K562 (cell line): Measurements from ENCODE around the gene MSGN1. TPM values are rescaled to one million over a fixed set of nuclear protein-coding genes. Genes with fewer than 3 reads are reported as not detected.

Source experiments
- ATAC-seq: fragments of 200-7000 bp; cut with Tn5 transposase; 3 replicates; pipeline ENCODE4 v1.9.1; 2020; ENCODE audit warnings: moderate library complexity
- BruUV-seq: library from RNA; stranded (reverse); fragments of 400-500 nt; replicated peaks from 2 replicates; lab custom pipeline; 2021; lab: Mats Ljungman, UMichigan
- CTCF ChIA-PET: fragments of 300-600 bp; formaldehyde crosslinking; extraction: SDS; loops from one replicate; lab custom pipeline; 2021; ENCODE audit warnings: low intra/inter-chr PET ratio; lab: Yijun Ruan, JAX
- POLR2A ChIA-PET: fragments of 300-600, 350-650 bp; sonication (Branson Sonifier 250); formaldehyde crosslinking; extraction: SDS; loops from one replicate; lab custom pipeline; 2021; ENCODE audit warnings: antibody characterized with exemption, inconsistent platforms; lab: Yijun Ruan, JAX
- DNase-seq, 4 experiments: peaks; one replicate each; pipeline versions ENCODE4 v3.0.0 to v3.0.0-alpha.2; 2011 to 2018; ENCODE audit warnings: low spot score in 3 of 4, mixed read lengths in 3 of 4; ENCODE audit errors: extremely low read depth in 1 of 4
- FAIRE-seq: peaks from 2 replicates; lab custom pipeline; 2011; peaks lifted over from hg19 to GRCh38; lab: Jason Lieb, UNC
- H2AFZ ChIP-seq: 2 replicates; pipeline ENCODE4 v1.6.0; 2011; ENCODE audit warnings: low read depth, low read length, control low read depth, inconsistent platforms
- H3K27ac ChIP-seq: fragments of 200-600 bp; 3 replicates; pipeline ENCODE4 v1.8.0; 2011; ENCODE audit warnings: low read depth, mild to moderate bottlenecking, control low read depth, inconsistent platforms, low read length, moderate library complexity, mixed read lengths; ENCODE audit errors: extremely low read depth
- H3K27me3 ChIP-seq, 2 experiments: fragments of 300-600 bp in 1 of 2; 2 replicates in 1 of 2; 3 replicates in 1 of 2; pipeline versions ENCODE4 v1.6.0 to v1.8.0; 2011; ENCODE audit warnings: inconsistent platforms in 2 of 2, low read length in 2 of 2, mild to moderate bottlenecking in 1 of 2, mixed read lengths in 1 of 2, moderate library complexity in 1 of 2; ENCODE audit not compliant: control insufficient read depth in 2 of 2, insufficient read depth in 2 of 2
- H3K36me3 ChIP-seq: fragments of 300-600 bp; 3 replicates; pipeline ENCODE4 v1.8.0; 2011; ENCODE audit warnings: mild to moderate bottlenecking, low read length, inconsistent platforms; ENCODE audit not compliant: control insufficient read depth, insufficient read depth
- H3K4me1 ChIP-seq, 2 experiments: fragments of 200-600 bp in 1 of 2; replicated peaks in 1 of 2; 2 replicates in 1 of 2; 3 replicates in 1 of 2; pipeline versions ENCODE4 v1.5.1 to v1.8.0; 2011; ENCODE audit warnings: inconsistent platforms in 2 of 2, low read length in 2 of 2, mild to moderate bottlenecking in 1 of 2, mixed read lengths in 1 of 2, moderate library complexity in 1 of 2; ENCODE audit not compliant: control insufficient read depth in 2 of 2, insufficient read depth in 2 of 2
- H3K4me2 ChIP-seq: 2 replicates; pipeline ENCODE4 v1.6.1; 2011; ENCODE audit warnings: low read length, control low read depth, inconsistent platforms, mixed read lengths; ENCODE audit not compliant: insufficient read depth
- H3K4me3 ChIP-seq: fragments of 200-600 bp; sonication (generic), shearing (Covaris generic); 2 replicates; pipeline ENCODE4 v1.5.1; 2016; ENCODE audit warnings: control low read depth, inconsistent platforms
- H3K79me2 ChIP-seq: fragments of 200-600 bp; 3 replicates; pipeline ENCODE4 v1.8.0; 2011; ENCODE audit warnings: low read length, inconsistent platforms; ENCODE audit not compliant: control insufficient read depth, insufficient read depth
- H3K9ac ChIP-seq, 2 experiments: 2 replicates each; pipeline versions ENCODE4 v1.6.0 to v1.6.1; 2011; ENCODE audit warnings: low read depth in 2 of 2, low read length in 2 of 2, control low read depth in 1 of 2, inconsistent platforms in 1 of 2, mild to moderate bottlenecking in 1 of 2, mixed read lengths in 1 of 2; ENCODE audit not compliant: insufficient read depth in 1 of 2
- H3K9me1 ChIP-seq: one replicate; pipeline ENCODE4 v1.6.0; 2011; ENCODE audit warnings: inconsistent platforms, mild to moderate bottlenecking, low read length, moderate library complexity; ENCODE audit not compliant: control insufficient read depth, insufficient read depth
- H3K9me3 ChIP-seq: replicated peaks from 2 replicates; pipeline ENCODE4 v1.5.1; 2011; ENCODE audit warnings: low read depth, low read length, inconsistent platforms; ENCODE audit not compliant: control insufficient read depth, insufficient read depth
- H4K20me1 ChIP-seq: replicated peaks from 2 replicates; pipeline ENCODE4 v1.6.1; 2011; ENCODE audit warnings: low read length, inconsistent platforms, mixed read lengths; ENCODE audit not compliant: control insufficient read depth, insufficient read depth
- CBX5 ChIP-seq: IDR thresholded peaks from 2 replicates; pipeline ENCODE4 v1.6.1; 2014; ENCODE audit warnings: low read depth, borderline replicate concordance
- CEBPB ChIP-seq: fragments of 450-650 bp; IDR thresholded peaks from 2 replicates; pipeline ENCODE4 v1.6.1; 2016; ENCODE audit warnings: missing genetic modification characterization, missing compliant biosample characterization
- CHD2 ChIP-seq: IDR thresholded peaks from 2 replicates; pipeline ENCODE4 v1.6.1; 2011; ENCODE audit warnings: low read depth, low read length
- HNRNPL ChIP-seq: fragments of 200-400 bp; formaldehyde crosslinking; IDR thresholded peaks from 2 replicates; pipeline ENCODE4 v1.6.1; 2017; ENCODE audit warnings: low read depth, mild to moderate bottlenecking, low read length
- MLX ChIP-seq, 2 experiments: fragments of 450-650 bp in 1 of 2; sonication (generic) in 1 of 2; formaldehyde crosslinking; conservative IDR thresholded peaks; 2 replicates each; pipeline versions ENCODE4 v1.4.0 to v1.8.1; 2020 to 2022; ENCODE audit warnings: mild to moderate bottlenecking in 1 of 2, missing genetic modification reagents in 1 of 2
- NFE2 ChIP-seq: IDR thresholded peaks from 2 replicates; pipeline ENCODE4 v1.6.1; 2014; ENCODE audit warnings: antibody characterized with exemption, low read depth
- RREB1 ChIP-seq: fragments of 250-450 bp; sonication (Bioruptor Pico); IDR thresholded peaks from 2 replicates; pipeline ENCODE4 v1.4.0; 2020
- ZNF184 ChIP-seq: sonication (generic); formaldehyde crosslinking; IDR thresholded peaks from 2 replicates; pipeline ENCODE4 v1.5.0; 2020; ENCODE audit warnings: missing genetic modification reagents
- WGBS: fragments of 100-300 bp; shearing (Covaris generic); methylation state at CpG from one replicate; pipeline ENCODE4 v1.1.6; 2016; ENCODE audit warnings: low coverage, mixed read lengths; ENCODE audit not compliant: insufficient coverage; ENCODE audit errors: missing lambda C conversion rate; 5-methylcytosine and 5-hydroxymethylcytosine counted together
- in situ Hi-C: fragments of 300-500 bp; cut with MboI; formaldehyde crosslinking; loops from 4 replicates; pipeline ENCODE4 v1.15.0; 2018; ENCODE audit warnings: inconsistent platforms, mixed read lengths
- intact Hi-C: fragments of 100-400 bp; cut with micrococcal nuclease; formaldehyde crosslinking; loops from 2 replicates; pipeline ENCODE4 v1.14.2; 2022
- polyA plus RNA-seq, 8 experiments: library from polyadenylated mRNA; depleted of rRNA in 4 of 8; stranded (reverse) in 5 of 8; unstranded in 3 of 8; fragments of >200 nt; fragmentation: Nextera tagmentation in 2 of 8; fragmentation: Illumina TruSeq in 1 of 8; extraction: Ambion mirVana in 2 of 8; extraction: Trizol in 1 of 8; gene quantifications; 2 replicates each; pipeline versions ENCODE4 v1.2.1 to v1.2.3, GENCODE V29; 2011 to 2014; ENCODE audit warnings: inconsistent platforms in 1 of 8, missing spikeins in 1 of 8
- total RNA-seq, 7 experiments: library from RNA; depleted of rRNA in 6 of 7; stranded (reverse); fragments of >200 nt in 6 of 7; fragmentation: Illumina TruSeq in 2 of 7; extraction: Trizol in 2 of 7; gene quantifications; 2 replicates each; pipeline versions ENCODE4 v1.2.1 to v1.2.3, GENCODE V29; 2011 to 2021; ENCODE audit warnings: low replicate concordance in 1 of 7

Gene MSGN1
- total and polyA plus RNA-seq, 9 of the 15 experiments (the other 6 are each of a cell fraction or from before 2014, with no cell fraction given) = not detected

- Histone ChIP-seq H3K9ac (no peak overlapping the region), H2AFZ (no peak overlapping the region), H3K9me3 (no peaks in the 10 kb centered on the region), H3K4me3 (no peak overlapping the region), H4K20me1 (no peaks in the 10 kb centered on the region), H3K9me1 (no peaks in the 10 kb centered on the region), H3K4me1 (no peaks in the 10 kb centered on the region), H3K4me2 (no peak overlapping the region), H3K27ac (no peak overlapping the region), H3K36me3 (peaks cover 71% of the 10 kb centered on the region), H3K79me2 (no peaks in the 10 kb centered on the region), H3K27me3 (no peaks in the 10 kb centered on the region)
- POLR2A ChIA-PET = no interaction called here
- WGBS = 95% methylated on average over 4 of the region's 4 CpGs
- FAIRE-seq (no peak), ATAC-seq (no peak), DNase-seq (no peak)
- no TSS peak for BruUV-seq
- in situ Hi-C loops = no loop called here
- intact Hi-C loops = no loop called here
- TF ChIP-seq CBX5 (no peak), NFE2 (no peak), CHD2 (no peak), HNRNPL (no peak), CEBPB (tag) (no peak), ZNF184 (CRISPR knock-in tag) (no peak), RREB1 (CRISPR knock-in tag) (no peak), MLX (CRISPR knock-in tag; conservative IDR thresholded peaks at IDR 0.05) (no peak)
- CTCF ChIA-PET = no interaction called here
Measured at GRCh38 chr2:17768894-17769293, 47.4 kb upstream of the MSGN1 start.
